NCI-H2029 treated with DMSO at 0.1 percent for 48 hours (cell line): Measurements from ENCODE around the gene TET2.

ENCODE experiments used
- DNase-seq: peaks from one replicate; lab custom pipeline; 2025; lab: John Stamatoyannopoulos, UW

The TET2 gene

GRCh38 chr4:105182211-105182610 lies 35.5 kb downstream of the TET2 start:
- no peak for DNase-seq

- DNase-seq, result no peak
These were observed 37.8 kb downstream of the TET2 start for GRCh38 chr4:105184316-105184980.

GRCh38 chr4:105186701-105187161 lies 40.1 kb downstream of the TET2 start:
- no peak for DNase-seq

DNA sequence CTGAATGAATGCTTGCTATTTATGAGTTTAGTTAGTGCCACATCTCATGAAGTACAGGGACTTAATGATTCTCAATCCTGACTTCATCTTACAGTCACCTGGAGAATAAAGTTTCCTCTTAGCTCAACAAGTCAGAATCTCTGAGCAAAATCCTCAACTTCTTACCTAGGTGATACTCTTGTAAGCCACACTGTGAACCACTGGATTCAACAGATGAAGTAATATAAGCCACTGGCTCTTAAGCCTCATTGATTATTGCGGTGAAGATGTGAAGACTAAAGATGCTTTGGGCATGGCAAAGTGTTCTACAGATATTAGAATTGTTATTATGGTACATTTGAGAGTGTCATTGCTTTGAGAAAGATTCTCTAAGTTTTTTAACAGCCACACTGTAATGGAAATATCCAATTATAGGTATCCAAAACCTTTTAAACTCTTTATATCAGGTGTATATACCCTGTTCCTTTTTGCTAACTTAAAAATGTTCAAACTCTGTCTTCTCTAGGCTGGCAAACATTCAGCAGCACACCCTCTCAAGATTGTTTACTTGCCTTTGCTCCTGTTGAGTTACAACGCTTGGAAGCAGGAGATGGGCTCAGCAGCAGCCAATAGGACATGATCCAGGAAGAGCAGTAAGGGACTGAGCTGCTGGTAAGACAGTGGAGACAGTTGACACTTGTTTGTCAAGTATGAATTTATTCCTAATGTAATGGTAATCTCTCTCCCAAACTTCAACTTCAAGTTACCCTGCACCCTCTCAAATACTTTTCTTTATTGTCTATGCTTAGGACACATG lies 43.4 kb downstream of the TET2 start:
- no peak for DNase-seq

DNA sequence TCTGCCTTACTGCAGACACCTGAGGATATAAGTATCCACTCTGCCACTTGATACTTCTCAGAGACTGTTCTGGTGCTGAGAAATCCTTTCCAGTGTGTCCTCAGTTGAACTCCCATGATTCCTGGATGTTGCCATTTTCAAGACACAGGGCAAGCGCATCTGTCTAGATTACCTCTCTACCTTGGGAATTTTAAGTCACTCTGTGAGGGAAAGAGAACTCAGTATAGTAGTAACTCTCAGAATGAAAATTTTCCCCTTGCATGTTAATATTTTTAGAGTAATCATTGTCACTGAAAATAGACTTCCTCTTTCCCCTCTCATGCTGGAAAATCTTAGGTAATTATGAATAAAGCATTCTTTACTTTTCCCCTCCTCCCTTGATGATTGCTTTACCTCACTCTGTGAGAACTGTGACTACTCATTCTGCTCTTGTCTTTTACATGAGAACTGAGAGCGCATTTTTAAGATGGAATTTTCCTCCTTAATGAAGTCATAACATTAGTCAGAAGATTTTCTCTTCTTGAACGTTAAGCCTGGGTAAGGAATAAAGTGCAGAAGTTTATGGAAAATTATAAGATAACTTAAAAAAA lies 45.0 kb downstream of the TET2 start:
- no peak for DNase-seq

DNA sequence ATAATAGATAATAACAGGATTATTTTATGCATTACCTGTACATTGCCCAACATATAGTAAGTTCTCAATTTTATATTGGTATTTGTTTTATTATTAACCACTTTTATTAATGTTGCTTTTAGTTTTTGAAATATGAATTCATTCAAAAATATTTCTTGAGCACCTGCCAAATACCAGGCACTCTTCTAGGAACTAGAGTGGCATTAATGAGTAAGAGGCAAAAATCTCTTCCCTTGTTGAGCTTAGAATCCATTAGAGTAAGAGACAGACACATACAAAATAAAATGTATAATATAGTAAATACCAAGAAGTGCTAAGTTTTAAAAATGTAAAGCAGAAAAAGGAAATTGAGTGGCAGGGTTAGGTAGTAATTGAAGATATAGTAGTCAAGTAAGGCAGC lies 45.8 kb downstream of the TET2 start:
- DNase-seq, result no peak

DNA sequence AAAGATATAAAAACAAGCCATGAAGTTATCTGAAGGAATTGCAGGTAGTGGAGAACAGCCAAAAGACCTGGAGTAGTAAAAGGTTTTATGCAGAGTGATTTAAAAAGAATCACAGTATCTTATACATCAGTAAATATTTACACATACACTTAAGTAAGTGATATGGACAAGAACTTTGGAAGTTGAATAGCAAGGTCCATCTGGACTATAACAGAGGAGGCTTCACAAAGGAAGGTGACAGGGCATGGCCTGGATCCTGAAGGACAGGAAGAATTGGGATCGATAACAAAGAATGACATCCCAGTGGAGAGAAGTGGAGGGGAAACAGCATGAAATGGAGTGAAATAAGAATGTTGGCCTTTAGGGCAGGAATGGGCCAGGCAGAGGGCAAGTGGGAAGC lies 46.2 kb downstream of the TET2 start:
- DNase-seq, result no peak

- DNase-seq, result no peak
These were observed 46.9 kb downstream of the TET2 start for GRCh38 chr4:105193536-105193935.

- no peak for DNase-seq
These were observed 47.9 kb downstream of the TET2 start for GRCh38 chr4:105194328-105195231.

DNA sequence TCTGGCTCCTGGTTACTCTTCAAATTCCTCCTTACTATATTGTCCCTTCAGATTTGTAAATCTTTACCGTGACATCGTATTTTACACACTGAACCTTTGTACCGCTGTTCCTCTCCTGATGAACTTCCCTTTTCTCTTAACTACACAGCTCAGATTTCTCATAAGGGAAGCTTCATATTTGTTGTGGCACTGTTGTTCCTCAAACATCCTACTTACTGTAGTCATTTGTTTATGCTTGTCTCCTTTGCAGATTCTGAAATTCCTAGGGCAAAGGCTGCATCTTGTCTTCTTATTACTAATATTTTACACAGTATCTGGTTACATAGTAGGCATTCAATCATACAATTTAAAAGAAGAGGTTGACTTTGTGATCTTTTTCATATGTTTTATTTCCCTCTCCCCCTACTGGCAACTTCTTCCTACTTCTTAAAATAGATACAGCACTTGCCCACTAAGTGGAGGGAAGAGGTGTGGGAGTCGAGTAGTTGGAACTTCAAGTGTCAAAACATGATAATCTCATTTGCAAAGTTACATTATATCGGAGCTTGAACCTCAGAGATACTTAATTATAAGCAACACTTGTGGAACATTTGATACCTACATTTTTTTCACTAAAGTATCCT lies 50.0 kb downstream of the TET2 start:
- DNase-seq, result no peak

DNA sequence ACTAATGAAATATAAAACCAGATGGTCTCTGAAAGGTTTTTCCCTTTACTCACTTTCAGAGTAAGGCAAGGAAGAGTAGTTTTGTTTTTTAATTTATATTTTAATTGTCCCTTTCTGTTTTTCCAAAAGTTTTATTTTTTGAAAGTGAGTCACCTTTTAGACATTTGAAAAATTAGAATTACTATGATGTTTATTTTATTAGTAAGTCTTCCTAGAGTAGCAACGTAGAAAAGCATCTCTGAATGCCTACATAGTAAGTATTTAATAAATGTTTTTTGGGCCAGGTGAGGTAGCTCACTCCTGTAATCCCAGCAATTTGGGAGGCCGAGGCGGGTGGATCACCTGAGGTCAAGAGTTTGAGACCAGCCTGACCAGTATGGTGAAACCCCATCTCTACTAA lies 51.1 kb downstream of the TET2 start:
- DNase-seq, result no peak

- no peak for DNase-seq
These were observed 51.9 kb downstream of the TET2 start for GRCh38 chr4:105198541-105198940.

- DNase-seq, result no peak
These were observed 59.5 kb downstream of the TET2 start for GRCh38 chr4:105206214-105206613.

- no peak for DNase-seq
These were observed 60.7 kb downstream of the TET2 start for GRCh38 chr4:105207386-105207785.

DNA sequence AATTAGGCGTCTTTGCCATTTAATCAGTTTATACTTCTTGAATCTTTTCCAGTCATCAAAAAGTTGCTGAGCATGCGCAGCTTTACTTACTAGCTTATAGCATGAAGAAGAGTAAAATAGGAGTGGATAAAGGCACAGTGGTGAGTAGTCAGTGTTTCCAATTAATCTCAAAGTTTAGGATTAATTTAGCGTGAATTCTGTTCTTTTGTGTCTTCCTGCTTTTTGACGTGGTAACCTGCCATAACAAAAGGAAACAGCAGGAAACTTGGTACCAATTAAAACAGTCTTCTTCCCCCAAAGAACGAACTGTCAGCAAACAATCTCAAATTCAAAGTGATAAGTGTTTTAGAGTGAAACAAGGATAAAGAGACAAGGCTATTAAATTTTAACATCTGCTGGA lies 61.9 kb downstream of the TET2 start:
- DNase-seq, result no peak

DNA sequence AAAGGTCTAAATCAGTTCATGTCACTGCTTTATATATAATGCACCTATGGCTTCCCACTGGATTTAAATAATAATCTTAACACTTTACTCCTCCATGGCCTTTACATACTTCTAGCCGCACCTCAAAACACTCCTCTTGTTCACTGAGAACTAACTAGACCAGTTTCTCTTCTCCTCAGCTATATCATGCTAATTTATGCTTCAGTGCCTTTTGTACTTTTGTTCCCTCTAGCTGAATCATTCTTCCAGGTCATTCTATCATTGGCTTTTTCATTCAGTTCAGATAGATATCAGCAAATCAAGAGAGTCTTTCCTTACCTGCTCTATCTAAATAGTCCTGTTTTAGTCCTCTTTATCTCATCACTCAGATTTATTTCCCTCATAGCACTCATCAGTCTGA lies 64.2 kb downstream of the TET2 start:
- no peak for DNase-seq

DNA sequence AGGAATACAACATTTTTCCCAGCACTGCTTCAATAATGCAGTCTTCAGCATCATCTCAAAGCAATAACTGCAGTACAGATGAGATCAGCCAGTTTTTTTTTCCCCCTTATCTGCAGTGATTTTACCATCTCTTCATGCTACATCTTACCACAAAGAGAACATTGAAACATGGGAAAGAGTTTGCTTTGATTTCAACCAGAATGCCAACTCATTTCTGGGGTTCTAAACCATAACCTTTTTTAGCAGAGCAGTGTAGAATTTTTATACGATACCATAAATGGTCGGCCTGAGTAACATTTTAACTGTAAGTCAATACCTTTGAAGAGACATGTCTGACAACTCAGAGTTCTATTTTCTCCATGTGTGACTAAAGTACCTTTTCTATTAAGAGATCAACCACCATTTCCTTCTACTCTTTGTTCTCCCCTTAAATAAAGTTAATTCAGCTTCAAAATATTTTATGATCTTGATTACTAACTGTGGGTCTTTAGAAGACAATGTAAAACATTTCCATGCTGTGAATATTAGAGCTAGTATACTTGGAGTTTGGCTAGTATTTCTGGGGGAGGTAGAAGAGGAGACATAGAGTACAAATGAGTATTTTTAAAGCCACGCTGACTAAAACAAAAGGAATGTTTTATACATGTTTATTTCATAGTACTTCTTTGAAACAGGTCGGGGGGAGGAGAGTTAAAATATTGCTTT lies 69.1 kb downstream of the TET2 start:
- no peak for DNase-seq

DNA sequence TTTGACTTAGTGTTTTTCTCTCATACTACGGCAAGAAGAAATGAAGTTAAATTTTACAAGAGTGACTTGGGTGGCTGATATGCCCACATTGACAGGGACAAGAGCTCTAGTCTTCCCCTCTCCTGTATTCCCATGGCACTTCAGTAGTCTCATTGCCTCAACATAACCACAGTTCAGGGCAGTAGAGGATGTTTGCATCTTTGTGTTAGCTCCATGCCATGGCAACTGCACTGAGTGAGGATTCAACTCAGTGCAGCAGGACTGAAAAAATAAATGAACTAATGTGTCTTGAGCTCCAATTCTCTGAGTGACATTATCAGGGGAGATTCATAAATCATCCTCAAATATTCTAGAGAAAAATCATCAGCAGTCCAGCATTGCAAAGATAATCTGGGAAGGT lies 78.8 kb downstream of the TET2 start:
- DNase-seq, result no peak

DNA sequence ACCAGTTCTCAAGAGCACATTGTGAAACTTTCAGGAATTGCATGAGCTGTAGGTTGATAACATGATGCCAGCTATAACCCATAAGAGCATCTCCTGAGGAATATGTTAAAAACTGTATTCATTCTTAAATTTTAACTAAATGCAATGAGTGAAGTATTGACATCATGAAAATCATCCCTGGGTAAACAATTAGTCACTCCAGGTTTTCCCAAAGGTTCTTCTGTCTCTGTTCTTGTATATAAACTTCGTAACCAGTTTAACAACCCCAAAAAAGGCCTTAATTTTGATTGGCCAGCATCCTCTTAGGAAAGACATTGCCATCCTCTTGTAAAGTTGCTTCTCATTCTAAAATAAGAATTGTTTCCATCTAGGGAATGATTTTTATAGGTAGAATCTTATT lies 80.4 kb downstream of the TET2 start:
- DNase-seq, result no peak

GRCh38 chr4:105230287-105230686 lies 83.6 kb downstream of the TET2 start:
- no peak for DNase-seq

DNA sequence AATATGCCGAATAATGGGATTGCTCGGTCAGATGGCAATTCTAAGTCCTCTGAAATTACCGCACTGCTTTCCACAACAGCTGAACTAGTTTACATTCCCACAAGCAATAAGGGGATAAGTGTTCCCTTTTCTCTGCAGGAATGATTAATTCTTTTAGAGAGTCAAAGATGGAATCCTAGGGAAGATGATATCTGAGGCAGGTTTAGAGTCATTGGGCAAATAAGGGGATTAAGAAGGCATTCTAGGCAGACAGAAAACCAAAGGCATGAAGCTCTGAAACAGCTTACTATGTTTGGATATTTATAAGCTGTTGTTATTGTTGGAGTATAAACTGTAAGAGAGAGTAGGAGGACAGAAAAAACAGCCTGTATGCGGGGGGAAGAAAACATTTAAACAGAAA lies 85.7 kb downstream of the TET2 start:
- DNase-seq, result no peak
